ENCODE data around the gene TMEM221.

Gene TMEM221

GRCh38 chr19:17414097-17414496, 34.4 kb downstream of the TMEM221 start:
- peaks cover 9% of the 10 kb centered on the region; the same call in 1 of the 2 replicates for H3K4me1 ChIP-seq (ENCODE audit: insufficient read depth, low read length)
- H3K9ac ChIP-seq (ENCODE audit: low read depth, low read length): no peak overlapping the region
- no peak overlapping the region for H3K4me3 ChIP-seq (ENCODE audit: low read length)
- no peaks in the 10 kb centered on the region for H3K9me3 ChIP-seq (ENCODE audit: insufficient read depth, low read depth, low read length)
- H3K27ac ChIP-seq (ENCODE audit: low read length): no peak overlapping the region
- no peaks in the 10 kb centered on the region for H3K36me3 ChIP-seq (ENCODE audit: insufficient read depth, low read depth, low read length)
- H3K27me3 ChIP-seq (ENCODE audit: insufficient read depth, low read length): no peaks in the 10 kb centered on the region; the same call in 1 of the 2 replicates

- no peak overlapping the region for H3K27ac ChIP-seq (ENCODE audit: low read length)
- no peak overlapping the region for H3K9ac ChIP-seq (ENCODE audit: low read depth, low read length)
- H3K36me3 ChIP-seq (ENCODE audit: insufficient read depth, low read depth, low read length): no peaks in the 10 kb centered on the region
- no peaks in the 10 kb centered on the region; the same call in 1 of the 2 replicates for H3K27me3 ChIP-seq (ENCODE audit: insufficient read depth, low read length)
- peaks cover 7% of the 10 kb centered on the region; the same call in 1 of the 2 replicates for H3K4me1 ChIP-seq (ENCODE audit: insufficient read depth, low read length)
- no peaks in the 10 kb centered on the region for H3K9me3 ChIP-seq (ENCODE audit: insufficient read depth, low read depth, low read length)
- H3K4me3 ChIP-seq (ENCODE audit: low read length): no peak overlapping the region
Measured at GRCh38 chr19:17411801-17412200, 36.7 kb downstream of the TMEM221 start.

- Histone ChIP-seq H3K27ac (ENCODE audit: low read length) (no peak overlapping the region), H3K4me1 (ENCODE audit: insufficient read depth, low read length) (peaks cover 9% of the 10 kb centered on the region; the same call in 1 of the 2 replicates), H3K27me3 (ENCODE audit: insufficient read depth, low read length) (no peaks in the 10 kb centered on the region), H3K9me3 (ENCODE audit: insufficient read depth, low read depth, low read length) (no peaks in the 10 kb centered on the region), H3K4me3 (ENCODE audit: low read length) (no peak overlapping the region), H3K36me3 (ENCODE audit: insufficient read depth, low read depth, low read length) (no peaks in the 10 kb centered on the region), H3K9ac (ENCODE audit: low read depth, low read length) (no peak overlapping the region)
Measured at GRCh38 chr19:17409990-17410389, 38.5 kb downstream of the TMEM221 start.

- no peak overlapping the region for H3K27ac ChIP-seq (ENCODE audit: low read length)
- no peaks in the 10 kb centered on the region for H3K27me3 ChIP-seq (ENCODE audit: insufficient read depth, low read length)
- no peaks in the 10 kb centered on the region for H3K9me3 ChIP-seq (ENCODE audit: insufficient read depth, low read depth, low read length)
- no peak overlapping the region for H3K4me3 ChIP-seq (ENCODE audit: low read length)
- no peak overlapping the region for H3K9ac ChIP-seq (ENCODE audit: low read depth, low read length)
- H3K36me3 ChIP-seq (ENCODE audit: insufficient read depth, low read depth, low read length): peaks cover 7% of the 10 kb centered on the region
- H3K4me1 ChIP-seq (ENCODE audit: insufficient read depth, low read length): peaks cover 11% of the 10 kb centered on the region; the same call in 1 of the 2 replicates
Measured at GRCh38 chr19:17406887-17407196, 41.6 kb downstream of the TMEM221 start.

- Histone ChIP-seq H3K9me3 (ENCODE audit: insufficient read depth, low read depth, low read length) (no peaks in the 10 kb centered on the region), H3K27ac (ENCODE audit: low read length) (no peak overlapping the region), H3K4me3 (ENCODE audit: low read length) (peak overlapping the region; percentile 14; the same call in 1 of the 2 replicates), H3K9ac (ENCODE audit: low read depth, low read length) (peak overlapping the region; percentile 21; the same call in 1 of the 2 replicates), H3K36me3 (ENCODE audit: insufficient read depth, low read depth, low read length) (peaks cover 7% of the 10 kb centered on the region), H3K4me1 (ENCODE audit: insufficient read depth, low read length) (peaks cover 11% of the 10 kb centered on the region; the same call in 1 of the 2 replicates), H3K27me3 (ENCODE audit: insufficient read depth, low read length) (no peaks in the 10 kb centered on the region)
Measured at GRCh38 chr19:17406046-17406886, 42.2 kb downstream of the TMEM221 start.

GRCh38 chr19:17405250-17406045, 43.0 kb downstream of the TMEM221 start, which contains the start of gene BST2:
Gene BST2 (minus strand): TSS chr19:17405630. CDS start chr19:17405575, 55 bp downstream.
- peaks cover 7% of the 10 kb centered on the region for H3K36me3 ChIP-seq (ENCODE audit: insufficient read depth, low read depth, low read length)
- peak within 1 kb of the TSS; percentile 87 for H3K9ac ChIP-seq (ENCODE audit: low read depth, low read length)
- H3K27ac ChIP-seq (ENCODE audit: low read length): peak within 1 kb of the TSS; percentile 97
- H3K9me3 ChIP-seq (ENCODE audit: insufficient read depth, low read depth, low read length): no peaks in the 10 kb centered on the region
- H3K4me1 ChIP-seq (ENCODE audit: insufficient read depth, low read length): peaks cover 11% of the 10 kb centered on the region; the same call in 1 of the 2 replicates
- no peaks in the 10 kb centered on the region for H3K27me3 ChIP-seq (ENCODE audit: insufficient read depth, low read length)
- H3K4me3 ChIP-seq (ENCODE audit: low read length): peak within 1 kb of the TSS; percentile 83

- Histone ChIP-seq H3K36me3 (ENCODE audit: insufficient read depth, low read depth, low read length) (peaks cover 7% of the 10 kb centered on the region), H3K4me3 (ENCODE audit: low read length) (peak overlapping the region; percentile 83), H3K9ac (ENCODE audit: low read depth, low read length) (peak overlapping the region; percentile 87), H3K4me1 (ENCODE audit: insufficient read depth, low read length) (peaks cover 11% of the 10 kb centered on the region; the same call in 1 of the 2 replicates), H3K27me3 (ENCODE audit: insufficient read depth, low read length) (no peaks in the 10 kb centered on the region), H3K27ac (ENCODE audit: low read length) (peak overlapping the region; percentile 97), H3K9me3 (ENCODE audit: insufficient read depth, low read depth, low read length) (no peaks in the 10 kb centered on the region)
Measured at GRCh38 chr19:17404621-17405249, 43.7 kb downstream of the TMEM221 start.

GRCh38 chr19:17404015-17404414, 44.5 kb downstream of the TMEM221 start:
- Histone ChIP-seq H3K9me3 (ENCODE audit: insufficient read depth, low read depth, low read length) (no peaks in the 10 kb centered on the region), H3K36me3 (ENCODE audit: insufficient read depth, low read depth, low read length) (peaks cover 7% of the 10 kb centered on the region), H3K4me1 (ENCODE audit: insufficient read depth, low read length) (peaks cover 11% of the 10 kb centered on the region; the same call in 1 of the 2 replicates), H3K27me3 (ENCODE audit: insufficient read depth, low read length) (no peaks in the 10 kb centered on the region), H3K9ac (ENCODE audit: low read depth, low read length) (peak overlapping the region; percentile 87), H3K4me3 (ENCODE audit: low read length) (peak overlapping the region; percentile 83), H3K27ac (ENCODE audit: low read length) (peak overlapping the region; percentile 97)

GRCh38 chr19:17402982-17403855, 45.2 kb downstream of the TMEM221 start:
- H3K27me3 ChIP-seq (ENCODE audit: insufficient read depth, low read length): no peaks in the 10 kb centered on the region
- peak overlapping the region; percentile 87; the same call in 1 of the 2 replicates for H3K9ac ChIP-seq (ENCODE audit: low read depth, low read length)
- no peaks in the 10 kb centered on the region for H3K9me3 ChIP-seq (ENCODE audit: insufficient read depth, low read depth, low read length)
- H3K4me3 ChIP-seq (ENCODE audit: low read length): peak overlapping the region; percentile 83
- peak overlapping the region; percentile 97 for H3K27ac ChIP-seq (ENCODE audit: low read length)
- H3K36me3 ChIP-seq (ENCODE audit: insufficient read depth, low read depth, low read length): peaks cover 7% of the 10 kb centered on the region
- peaks cover 11% of the 10 kb centered on the region; the same call in 1 of the 2 replicates for H3K4me1 ChIP-seq (ENCODE audit: insufficient read depth, low read length)

- Histone ChIP-seq H3K9ac (ENCODE audit: low read depth, low read length) (no peak overlapping the region), H3K36me3 (ENCODE audit: insufficient read depth, low read depth, low read length) (peaks cover 7% of the 10 kb centered on the region), H3K27ac (ENCODE audit: low read length) (no peak overlapping the region), H3K4me1 (ENCODE audit: insufficient read depth, low read length) (peaks cover 8% of the 10 kb centered on the region; the same call in 1 of the 2 replicates), H3K4me3 (ENCODE audit: low read length) (no peak overlapping the region), H3K9me3 (ENCODE audit: insufficient read depth, low read depth, low read length) (no peaks in the 10 kb centered on the region), H3K27me3 (ENCODE audit: insufficient read depth, low read length) (no peaks in the 10 kb centered on the region)
Measured at GRCh38 chr19:17401628-17402027, 46.8 kb downstream of the TMEM221 start.
